Stomach (tissue), 9 donors: ENCODE measurements around the gene PTPMT1. TPM values are rescaled to one million over a fixed set of nuclear protein-coding genes. Genes with fewer than 3 reads are reported as not detected.

ENCODE experiments used
- DNase-seq, 2 donors: peaks; one replicate each; pipeline versions ENCODE4 v3.0.0 to v3.0.0-alpha.2; 2013 to 2019
- H3K27ac ChIP-seq, 5 donors: fragments of 200-600 bp in 4 of 5; sonication (generic) in 4 of 5; one replicate each; pipeline ENCODE4 v1.5.1; 2013 to 2019; ENCODE audit warnings: mild to moderate bottlenecking in 1 of 5, moderate library complexity in 1 of 5
- H3K27me3 ChIP-seq, 3 donors: fragments of 200-600 bp; sonication (generic); one replicate each; pipeline ENCODE4 v1.5.1; 2017 to 2019; ENCODE audit warnings: mixed run types in 1 of 3
- H3K36me3 ChIP-seq, 4 donors: fragments of 200-600 bp; sonication (generic); 1 replicate in 3 of 4; 2 replicates in 1 of 4; pipeline ENCODE4 v1.5.1; 2016 to 2019
- H3K4me1 ChIP-seq, 4 donors: fragments of 200-600 bp; sonication (generic); one replicate each; pipeline ENCODE4 v1.5.1; 2016 to 2019
- H3K4me3 ChIP-seq, 4 donors: fragments of 200-600 bp; sonication (generic) in 3 of 4; one replicate each; pipeline ENCODE4 v1.5.1; 2016 to 2019; ENCODE audit warnings: mild to moderate bottlenecking in 1 of 4
- H3K9me3 ChIP-seq, 4 donors: fragments of 200-600 bp; sonication (generic); one replicate each; pipeline ENCODE4 v1.5.1; 2016 to 2019
- EP300 ChIP-seq: sonication (generic); formaldehyde crosslinking; IDR thresholded peaks from one replicate; pipeline ENCODE4 v1.6.1; 2017; ENCODE audit warnings: antibody characterized with exemption
- POLR2A ChIP-seq, 4 donors: fragments of 450-650 bp; IDR thresholded peaks; one replicate each; pipeline ENCODE4 v1.6.1; 2016; ENCODE audit warnings: antibody characterized with exemption in 4 of 4, control low read depth in 2 of 4, mild to moderate bottlenecking in 1 of 4, moderate library complexity in 1 of 4
- POLR2AphosphoS5 ChIP-seq, 3 donors: sonication (generic); formaldehyde crosslinking; IDR thresholded peaks; one replicate each; pipeline ENCODE4 v1.6.1; 2016; ENCODE audit warnings: antibody characterized with exemption in 3 of 3
- WGBS, 5 donors: extraction: QIAGEN DNeasy Blood & Tissue Kit in 3 of 5; methylation state at CpG; one replicate each; pipeline versions ENCODE4 v1.1.5 to v1.1.7; 2013 to 2018; 5-methylcytosine and 5-hydroxymethylcytosine counted together
- intact Hi-C: fragments of 100-400 bp; cut with DNase I; formaldehyde crosslinking; loops from one replicate; pipeline ENCODE4 v1.15.1; 2023; ENCODE audit warnings: low total_unique reads
- polyA plus RNA-seq, 3 donors: library from polyadenylated mRNA; stranded (reverse); fragments of 200-250 nt; gene quantifications; one replicate each; pipeline ENCODE4 v1.2.3, GENCODE V29; 2013
- small RNA-seq, 4 donors: library from RNA; depleted of rRNA; stranded (forward); fragments of <200 nt; gene quantifications; one replicate each; pipeline ENCODE3, GENCODE V24; 2016
- total RNA-seq, 5 donors: library from RNA; depleted of rRNA; stranded (reverse); fragments of >200 nt; gene quantifications; one replicate each; pipeline versions ENCODE4 v1.1.0 to v1.2.3, GENCODE V29; 2014 to 2016
- TF ChIP-seq, protein P1 (sequence below), 7 experiments: fragments of 450-650 bp in 4 of 7; fragments of 200-600 bp in 3 of 7; sonication (generic) in 3 of 7; IDR thresholded peaks; one replicate each; pipeline ENCODE4 v1.5.1; 2016 to 2019; ENCODE audit warnings: antibody characterized with exemption in 7 of 7, control low read depth in 2 of 7, mild to moderate bottlenecking in 1 of 7
- donor health status: healthy with polysubstance abuse.
- donor health status: Bipolar disorder and iron deficiency.
- donor health status: healthy.

Gene PTPMT1
- total and polyA plus RNA-seq, 8 donors: 36.4 to 126 (median 58.8) TPM

DNA sequence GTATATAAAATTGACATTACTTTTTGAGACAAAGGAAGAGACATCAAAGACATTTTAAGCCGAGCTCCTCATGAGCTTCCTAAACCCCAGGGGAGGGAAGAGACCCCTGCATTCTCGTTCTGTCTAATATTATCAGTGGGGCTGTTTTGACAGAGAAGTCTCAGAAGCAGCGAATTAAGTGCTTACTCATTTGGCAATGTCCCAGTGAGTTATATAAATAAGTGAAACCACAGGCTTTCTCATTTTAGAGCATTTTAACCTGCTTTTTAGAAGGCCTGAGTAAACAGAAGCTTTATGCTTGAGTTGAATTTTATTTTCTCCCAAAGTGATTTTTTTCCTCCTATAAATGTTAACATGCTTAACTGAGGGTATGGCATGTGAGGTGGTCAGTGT lies 52.0 kb downstream of the PTPMT1 start:
- intact Hi-C loops: no loop called here
- Histone ChIP-seq H3K4me3 (no peak overlapping the region), H3K27me3 (no peaks in the 10 kb centered on the region), H3K27ac (no peak overlapping the region), H3K36me3 (peaks cover 32 to 58% (median 54%) of the 10 kb centered on the region in 4 donors), H3K9me3 (no peaks in the 10 kb centered on the region), H3K4me1 (peaks cover 0 to 11% (median 5%) of the 10 kb centered on the region in 4 donors)
- DNase-seq: no peak
- WGBS, 5 donors: 46 to 64% (median 54%) methylated on average over 3 of the region's 3 CpGs
- TF ChIP-seq EP300 (no peak), POLR2A (IDR thresholded peaks at IDR 0.05) (no peak), POLR2AphosphoS5 (IDR thresholded peaks at IDR 0.05) (no peak)
- TF ChIP-seq, protein P1, sequence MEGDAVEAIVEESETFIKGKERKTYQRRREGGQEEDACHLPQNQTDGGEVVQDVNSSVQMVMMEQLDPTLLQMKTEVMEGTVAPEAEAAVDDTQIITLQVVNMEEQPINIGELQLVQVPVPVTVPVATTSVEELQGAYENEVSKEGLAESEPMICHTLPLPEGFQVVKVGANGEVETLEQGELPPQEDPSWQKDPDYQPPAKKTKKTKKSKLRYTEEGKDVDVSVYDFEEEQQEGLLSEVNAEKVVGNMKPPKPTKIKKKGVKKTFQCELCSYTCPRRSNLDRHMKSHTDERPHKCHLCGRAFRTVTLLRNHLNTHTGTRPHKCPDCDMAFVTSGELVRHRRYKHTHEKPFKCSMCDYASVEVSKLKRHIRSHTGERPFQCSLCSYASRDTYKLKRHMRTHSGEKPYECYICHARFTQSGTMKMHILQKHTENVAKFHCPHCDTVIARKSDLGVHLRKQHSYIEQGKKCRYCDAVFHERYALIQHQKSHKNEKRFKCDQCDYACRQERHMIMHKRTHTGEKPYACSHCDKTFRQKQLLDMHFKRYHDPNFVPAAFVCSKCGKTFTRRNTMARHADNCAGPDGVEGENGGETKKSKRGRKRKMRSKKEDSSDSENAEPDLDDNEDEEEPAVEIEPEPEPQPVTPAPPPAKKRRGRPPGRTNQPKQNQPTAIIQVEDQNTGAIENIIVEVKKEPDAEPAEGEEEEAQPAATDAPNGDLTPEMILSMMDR (IDR thresholded peaks at IDR 0.05): no peak

- 80 to 94% (median 90%) methylated on average over 2 of the region's 2 CpGs for WGBS, 5 donors
- intact Hi-C loops: no loop called here
- H3K27ac ChIP-seq: no peak overlapping the region
- H3K4me3 ChIP-seq: no peak overlapping the region
- H3K36me3 ChIP-seq: peaks cover 53 to 91% (median 89%) of the 10 kb centered on the region in 4 donors
- H3K9me3 ChIP-seq: no peaks in the 10 kb centered on the region
- no peaks in the 10 kb centered on the region for H3K27me3 ChIP-seq
- DNase-seq: no peak
- TF ChIP-seq EP300: no peak
- TF ChIP-seq POLR2AphosphoS5 (IDR thresholded peaks at IDR 0.05): no peak
- TF ChIP-seq, protein P1 (IDR thresholded peaks at IDR 0.05): no peak
- TF ChIP-seq POLR2A (IDR thresholded peaks at IDR 0.05): no peak
- H3K4me1 ChIP-seq: peaks cover 0 to 11% (median 5%) of the 10 kb centered on the region in 4 donors
Measured at GRCh38 chr11:47620836-47621378, 55.5 kb downstream of the PTPMT1 start.

Small RNA genes lying within 50 kb of the gene (small RNA-seq; reads per million reads assigned to genes)
- 0 reads per million in 4 donors for gene RN7SL652P
- 0 reads per million in 4 donors for gene RNU5E-10P

Other genes with a start within 250 kb of the PTPMT1 start
- 10 to 100 TPM in 1 of 5 donors, under 1 TPM in 2, not detected in 2; 0.72 to 15.6 (median 0.73) TPM for gene MYBPC3, start 212.9 kb upstream of the PTPMT1 start, total RNA-seq
- gene MYBPC3, start 212.9 kb upstream of the PTPMT1 start, polyA plus RNA-seq: 1 to 10 TPM; 1.0 to 3.4 (median 2.1) TPM
- gene SPI1, start 187.1 kb upstream of the PTPMT1 start, total RNA-seq: 1 to 10 TPM; 2.6 to 8.4 (median 7.0) TPM
- 10 to 100 TPM in 2 of 3 donors, 1 to 10 TPM in 1; 8.2 to 24.3 (median 15.3) TPM for gene SPI1, start 187.1 kb upstream of the PTPMT1 start, polyA plus RNA-seq
- 100 to 1,000 TPM in 1 of 5 donors, 10 to 100 TPM in 3, 1 to 10 TPM in 1; 7.0 to 158 (median 24.8) TPM for gene SLC39A13, start 157.0 kb upstream of the PTPMT1 start, total RNA-seq
- 10 to 100 TPM; 21.7 to 33.6 (median 27.1) TPM for gene SLC39A13, start 157.0 kb upstream of the PTPMT1 start, polyA plus RNA-seq
- 100 to 1,000 TPM in 2 of 5 donors, 10 to 100 TPM in 2, 1 to 10 TPM in 1; 8.1 to 147 (median 65.9) TPM for gene PSMC3, start 139.2 kb upstream of the PTPMT1 start, total RNA-seq
- gene PSMC3, start 139.2 kb upstream of the PTPMT1 start, polyA plus RNA-seq: 100 to 1,000 TPM; 143 to 175 (median 145) TPM
- gene RAPSN, start 116.5 kb upstream of the PTPMT1 start, total RNA-seq: 1 to 10 TPM in 2 of 5 donors, not detected in 3; 1.1 to 1.2 TPM
- gene RAPSN, start 116.5 kb upstream of the PTPMT1 start, polyA plus RNA-seq: under 1 TPM in 1 of 3 donors, not detected in 2; 0.20 TPM
- 100 to 1,000 TPM in 2 of 5 donors, 10 to 100 TPM in 3; 39.7 to 206 (median 95.2) TPM for gene CELF1, start 12.5 kb upstream of the PTPMT1 start, total RNA-seq
- 10 to 100 TPM; 12.7 to 18.5 (median 17.7) TPM for gene CELF1, start 12.5 kb upstream of the PTPMT1 start, polyA plus RNA-seq
- gene KBTBD4, start 13.4 kb downstream of the PTPMT1 start, total RNA-seq: 10 to 100 TPM in 3 of 5 donors, 1 to 10 TPM in 2; 2.7 to 19.8 (median 16.2) TPM
- gene KBTBD4, start 13.4 kb downstream of the PTPMT1 start, polyA plus RNA-seq: 10 to 100 TPM in 1 of 3 donors, 1 to 10 TPM in 2; 7.5 to 14.2 (median 8.0) TPM
- gene NDUFS3, start 13.5 kb downstream of the PTPMT1 start, total RNA-seq: 100 to 1,000 TPM in 1 of 5 donors, 10 to 100 TPM in 4; 28.6 to 143 (median 71.2) TPM
- gene NDUFS3, start 13.5 kb downstream of the PTPMT1 start, polyA plus RNA-seq: 100 to 1,000 TPM; 128 to 210 (median 209) TPM
- 1 to 10 TPM in 1 of 5 donors, under 1 TPM in 1, not detected in 3; 0.37 to 1.2 TPM for gene FAM180B, start 21.1 kb downstream of the PTPMT1 start, total RNA-seq
- not detected for gene FAM180B, start 21.1 kb downstream of the PTPMT1 start, polyA plus RNA-seq
- gene C1QTNF4, start 28.8 kb downstream of the PTPMT1 start, total RNA-seq: 1 to 10 TPM in 3 of 5 donors, under 1 TPM in 1, not detected in 1; 0.87 to 8.4 (median 1.2) TPM
- 1 to 10 TPM in 2 of 3 donors, under 1 TPM in 1; 0.68 to 3.9 (median 2.7) TPM for gene C1QTNF4, start 28.8 kb downstream of the PTPMT1 start, polyA plus RNA-seq
- gene MTCH2, start 77.0 kb downstream of the PTPMT1 start, total RNA-seq: 10 to 100 TPM; 21.7 to 86.2 (median 49.6) TPM
- gene MTCH2, start 77.0 kb downstream of the PTPMT1 start, polyA plus RNA-seq: 10 to 100 TPM; 27.6 to 48.8 (median 37.2) TPM
- gene AGBL2, start 149.8 kb downstream of the PTPMT1 start, total RNA-seq: 10 to 100 TPM in 1 of 5 donors, 1 to 10 TPM in 1, under 1 TPM in 1, not detected in 2; 0.92 to 11.7 (median 9.9) TPM
- under 1 TPM in 2 of 3 donors, not detected in 1; 0.56 to 0.90 TPM for gene AGBL2, start 149.8 kb downstream of the PTPMT1 start, polyA plus RNA-seq
- gene FNBP4, start 201.7 kb downstream of the PTPMT1 start, total RNA-seq: 100 to 1,000 TPM in 4 of 5 donors, 10 to 100 TPM in 1; 96.2 to 487 (median 202) TPM
- 10 to 100 TPM; 10.6 to 29.4 (median 17.9) TPM for gene FNBP4, start 201.7 kb downstream of the PTPMT1 start, polyA plus RNA-seq